Left lung (tissue), 10 donors: ENCODE measurements around the gene UBAC2. TPM values are rescaled to one million over a fixed set of nuclear protein-coding genes. Genes with fewer than 3 reads are reported as not detected.

Experiments used
- ATAC-seq: fragments of 200-7000 bp; cut with Tn5 transposase; one replicate; pipeline ENCODE4 v1.9.1; 2020; ENCODE audit warnings: moderate library complexity
- DNase-seq, 4 donors: peaks; one replicate each; pipeline ENCODE4 v3.0.0-alpha.2; 2013 to 2020
- H3K27ac ChIP-seq, 2 donors: fragments of 200-600 bp; sonication (generic) in 1 of 2; one replicate each; pipeline versions ENCODE4 v1.5.0 to v1.8.0; 2020 to 2021
- H3K27me3 ChIP-seq, 2 donors: fragments of 200-600 bp; sonication (generic) in 1 of 2; one replicate each; pipeline versions ENCODE4 v1.5.0 to v1.8.0; 2020 to 2021
- H3K36me3 ChIP-seq, 2 donors: fragments of 200-600 bp; sonication (generic) in 1 of 2; one replicate each; pipeline versions ENCODE4 v1.5.0 to v1.8.0; 2020 to 2021
- H3K4me1 ChIP-seq, 2 donors: fragments of 200-600 bp; one replicate each; pipeline ENCODE4 v1.8.0; 2021
- H3K4me3 ChIP-seq, 2 donors: fragments of 200-600 bp; sonication (generic) in 1 of 2; one replicate each; pipeline versions ENCODE4 v1.5.0 to v1.8.0; 2020 to 2021; ENCODE audit warnings: mild to moderate bottlenecking in 1 of 2
- H3K9me3 ChIP-seq, 2 donors: fragments of 200-600 bp; sonication (generic) in 1 of 2; one replicate each; pipeline versions ENCODE4 v1.5.0 to v1.8.0; 2020 to 2021
- intact Hi-C, 2 donors: fragments of 100-400 bp; cut with DNase I; formaldehyde crosslinking; loops; one replicate each; pipeline versions ENCODE4 v1.11.2 to v1.14.2; 2022
- polyA plus RNA-seq, 6 donors: library from polyadenylated mRNA; unstranded; fragments of 120-200 nt; gene quantifications; one replicate each; pipeline ENCODE4 v1.2.1, GENCODE V29; 2013; ENCODE audit not compliant: insufficient read length in 6 of 6
- total RNA-seq, 2 donors: library from RNA; stranded (reverse); fragmentation: NEBNext Ultra II Directional; extraction: Animal tissue kit (Norgen Biotek cat#: 25700); gene quantifications; one replicate each; pipeline ENCODE4 v1.2.1, GENCODE V29; 2021
- TF ChIP-seq, protein P1 (sequence below), 2 donors: fragments of 200-600 bp; sonication (generic) in 1 of 2; IDR thresholded peaks; one replicate each; pipeline versions ENCODE4 v1.5.0 to v1.8.0; 2021; ENCODE audit warnings: antibody characterized with exemption in 2 of 2
- donor health status: DM: no; HTN: yes; CAD: no.
- donor health status: DM: no; HTN: no; CAD: no.

UBAC2 gene
- total and polyA plus RNA-seq, 8 donors = 56.1 to 71.6 (median 66.4) TPM

GRCh38 chr13:99225078-99225477 lies 24.4 kb downstream of the UBAC2 start:
- DNase-seq = no peak
- intact Hi-C loops = no loop called here
- H3K27ac ChIP-seq = no peak overlapping the region
- H3K9me3 ChIP-seq = no peaks in the 10 kb centered on the region
- no peak overlapping the region for H3K4me3 ChIP-seq
- H3K27me3 ChIP-seq = no peaks in the 10 kb centered on the region
- peak; percentile 44 for ATAC-seq
- TF ChIP-seq, protein P1, sequence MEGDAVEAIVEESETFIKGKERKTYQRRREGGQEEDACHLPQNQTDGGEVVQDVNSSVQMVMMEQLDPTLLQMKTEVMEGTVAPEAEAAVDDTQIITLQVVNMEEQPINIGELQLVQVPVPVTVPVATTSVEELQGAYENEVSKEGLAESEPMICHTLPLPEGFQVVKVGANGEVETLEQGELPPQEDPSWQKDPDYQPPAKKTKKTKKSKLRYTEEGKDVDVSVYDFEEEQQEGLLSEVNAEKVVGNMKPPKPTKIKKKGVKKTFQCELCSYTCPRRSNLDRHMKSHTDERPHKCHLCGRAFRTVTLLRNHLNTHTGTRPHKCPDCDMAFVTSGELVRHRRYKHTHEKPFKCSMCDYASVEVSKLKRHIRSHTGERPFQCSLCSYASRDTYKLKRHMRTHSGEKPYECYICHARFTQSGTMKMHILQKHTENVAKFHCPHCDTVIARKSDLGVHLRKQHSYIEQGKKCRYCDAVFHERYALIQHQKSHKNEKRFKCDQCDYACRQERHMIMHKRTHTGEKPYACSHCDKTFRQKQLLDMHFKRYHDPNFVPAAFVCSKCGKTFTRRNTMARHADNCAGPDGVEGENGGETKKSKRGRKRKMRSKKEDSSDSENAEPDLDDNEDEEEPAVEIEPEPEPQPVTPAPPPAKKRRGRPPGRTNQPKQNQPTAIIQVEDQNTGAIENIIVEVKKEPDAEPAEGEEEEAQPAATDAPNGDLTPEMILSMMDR (IDR thresholded peaks at IDR 0.05) = no peak
- H3K4me1 ChIP-seq = peaks cover 0 to 76% of the 10 kb centered on the region in 2 donors
- H3K36me3 ChIP-seq = no peaks in the 10 kb centered on the region

DNA sequence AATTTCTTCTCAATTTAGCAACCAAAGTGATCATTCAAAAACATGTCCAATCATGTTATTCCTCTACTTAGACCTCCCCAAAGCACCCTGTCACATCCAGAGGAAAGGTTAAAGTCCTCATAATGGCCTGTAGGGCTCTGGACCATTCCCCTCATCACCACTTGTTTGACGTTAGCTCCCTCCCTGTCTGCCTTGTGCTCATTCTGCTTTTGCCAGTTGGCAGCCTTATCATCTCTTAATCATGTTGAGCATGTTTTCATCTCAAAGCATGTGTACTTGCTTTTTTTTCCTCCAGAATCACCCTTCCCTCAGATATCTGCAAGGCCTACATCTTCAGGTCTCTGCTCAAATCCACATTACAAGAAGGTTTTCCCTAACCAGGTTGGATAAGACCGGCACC lies 25.9 kb downstream of the UBAC2 start:
- TF ChIP-seq, protein P1 (IDR thresholded peaks at IDR 0.05) = no peak
- ATAC-seq = no peak
- H3K27ac ChIP-seq = no peak overlapping the region
- H3K4me1 ChIP-seq = peaks cover 0 to 76% of the 10 kb centered on the region in 2 donors
- H3K9me3 ChIP-seq = no peaks in the 10 kb centered on the region
- intact Hi-C loops = no loop called here
- no peak overlapping the region for H3K4me3 ChIP-seq
- H3K36me3 ChIP-seq = no peaks in the 10 kb centered on the region
- H3K27me3 ChIP-seq = no peaks in the 10 kb centered on the region
- DNase-seq = no peak

DNA sequence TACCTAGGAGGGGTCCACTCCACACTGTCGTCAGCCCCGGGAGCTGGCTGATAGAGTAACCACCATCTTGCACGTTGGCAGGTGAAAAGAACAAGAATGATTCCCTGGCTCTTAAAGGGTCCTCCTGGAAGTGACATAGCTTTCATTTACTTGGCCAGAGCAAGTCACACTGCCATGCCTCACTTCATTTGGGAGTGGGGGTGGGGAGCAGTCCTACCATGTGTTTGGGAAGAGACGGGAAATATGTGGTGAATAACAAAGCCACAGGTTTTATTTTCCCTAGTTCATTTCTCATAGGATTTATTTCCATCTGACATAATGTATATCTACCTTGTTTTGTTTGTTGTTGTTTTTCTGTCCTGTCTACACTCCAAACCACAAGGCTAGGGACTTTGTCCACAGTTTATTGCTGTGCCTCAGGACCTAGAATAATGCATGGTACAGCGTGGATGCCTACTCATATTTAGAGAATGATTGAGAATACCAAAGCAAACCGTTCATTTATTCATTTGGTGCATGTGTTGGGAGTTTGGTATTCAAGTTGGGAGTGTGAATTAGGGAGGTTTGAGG lies 26.8 kb downstream of the UBAC2 start:
- TF ChIP-seq, protein P1 (IDR thresholded peaks at IDR 0.05) = no peak
- ATAC-seq = no peak
- no peak overlapping the region for H3K4me3 ChIP-seq
- intact Hi-C loops = no loop called here
- peaks cover 0 to 78% of the 10 kb centered on the region in 2 donors for H3K4me1 ChIP-seq
- no peak for DNase-seq
- no peaks in the 10 kb centered on the region for H3K36me3 ChIP-seq
- H3K9me3 ChIP-seq = no peaks in the 10 kb centered on the region
- no peaks in the 10 kb centered on the region for H3K27me3 ChIP-seq
- no peak overlapping the region for H3K27ac ChIP-seq

DNA sequence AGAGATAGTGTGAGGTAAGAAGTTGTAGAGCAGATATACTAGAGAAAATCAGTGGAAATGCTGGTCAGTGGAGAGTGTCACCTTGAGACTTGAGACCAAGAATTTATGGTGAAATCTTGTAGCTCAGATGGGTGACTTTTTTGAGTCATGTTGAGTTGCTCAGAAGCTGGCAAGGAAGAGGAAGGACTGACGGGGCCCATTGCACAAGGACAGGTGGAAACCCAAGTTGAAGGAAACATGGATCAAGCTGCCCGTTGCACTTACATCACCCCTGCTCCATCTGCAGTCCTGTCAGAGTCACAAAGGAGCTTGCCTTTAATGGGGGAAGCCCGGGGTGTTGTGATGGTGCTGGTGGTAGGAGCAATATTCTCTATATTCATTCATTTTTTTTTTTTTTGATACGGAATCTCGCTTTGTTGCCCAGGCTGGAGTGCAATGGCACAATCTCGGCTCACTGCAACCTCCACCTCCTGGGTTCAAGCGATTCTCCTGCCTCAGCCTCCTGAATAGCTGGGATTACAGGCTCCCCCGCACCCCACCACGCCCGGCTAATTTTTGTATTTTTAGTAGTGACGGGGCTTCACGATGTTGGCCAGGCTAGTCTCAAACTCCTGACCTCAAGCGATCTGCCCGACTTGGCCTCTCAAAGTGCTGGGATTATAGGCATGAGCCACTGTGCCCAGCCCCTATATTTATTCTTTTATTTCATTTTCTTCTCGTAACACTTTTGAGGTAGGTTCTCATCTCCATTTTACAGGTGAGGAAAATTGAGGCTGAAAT lies 27.4 kb downstream of the UBAC2 start:
- H3K27me3 ChIP-seq = no peaks in the 10 kb centered on the region
- peak overlapping the region in 1 of 2 donors; percentile 20 for H3K27ac ChIP-seq
- H3K36me3 ChIP-seq = no peaks in the 10 kb centered on the region
- ATAC-seq (peak; percentile 31), DNase-seq (peak in 1 of 4 donors; percentile 48)
- no peaks in the 10 kb centered on the region for H3K9me3 ChIP-seq
- intact Hi-C loops = no loop called here
- peaks cover 0 to 76% of the 10 kb centered on the region in 2 donors for H3K4me1 ChIP-seq
- TF ChIP-seq, protein P1 (IDR thresholded peaks at IDR 0.05) = no peak
- no peak overlapping the region for H3K4me3 ChIP-seq
